Dedifferentiated amniotic fluid mesenchymal stem cell (primary cell): Measurements from ENCODE around the gene AMELX.

ENCODE experiments used
- DNase-seq: peaks from one replicate; pipeline ENCODE4 v3.0.0-alpha.2; 2016; ENCODE audit errors: extremely low spot score

Gene AMELX

GRCh38 chrX:11293113-11293512 is at the start of gene AMELX:
Gene AMELX, plus strand, starts transcription at chrX:11293413. Its CDS starts 1,376 bp downstream, at chrX:11294789.
- no peak for DNase-seq

GRCh38 chrX:11244636-11245035 is 48.6 kb upstream of the AMELX start:
- no peak for DNase-seq

GRCh38 chrX:11254417-11255109 is 38.6 kb upstream of the AMELX start:
- no peak for DNase-seq

GRCh38 chrX:11257290-11257689 is 35.9 kb upstream of the AMELX start:
- DNase-seq = no peak

- no peak for DNase-seq
Measured at GRCh38 chrX:11257711-11258110, 35.5 kb upstream of the AMELX start.

GRCh38 chrX:11259437-11259836 is 33.8 kb upstream of the AMELX start:
- DNase-seq = no peak

- peak; percentile 49 for DNase-seq
Measured at GRCh38 chrX:11261260-11261659, 32.0 kb upstream of the AMELX start.

GRCh38 chrX:11264925-11265324 is 28.3 kb upstream of the AMELX start:
- no peak for DNase-seq

GRCh38 chrX:11265352-11265751 is 27.9 kb upstream of the AMELX start:
- DNase-seq = no peak

- DNase-seq = no peak
Measured at GRCh38 chrX:11266573-11267003, 26.6 kb upstream of the AMELX start.

GRCh38 chrX:11267425-11267824 is 25.8 kb upstream of the AMELX start:
- DNase-seq = no peak

- no peak for DNase-seq
Measured at GRCh38 chrX:11269006-11269405, 24.2 kb upstream of the AMELX start.

GRCh38 chrX:11269996-11270395 is 23.2 kb upstream of the AMELX start:
- DNase-seq = no peak

GRCh38 chrX:11272290-11272689 is 20.9 kb upstream of the AMELX start:
- DNase-seq = no peak

GRCh38 chrX:11272863-11273262 is 20.4 kb upstream of the AMELX start:
- DNase-seq = no peak

- DNase-seq = no peak
Measured at GRCh38 chrX:11273544-11273943, 19.7 kb upstream of the AMELX start.

- no peak for DNase-seq
Measured at GRCh38 chrX:11282043-11282442, 11.2 kb upstream of the AMELX start.

GRCh38 chrX:11285651-11286050 is 7.6 kb upstream of the AMELX start:
- no peak for DNase-seq

GRCh38 chrX:11287505-11287904 is 5.7 kb upstream of the AMELX start:
- no peak for DNase-seq

- DNase-seq = no peak
Measured at GRCh38 chrX:11290416-11291102, 2.7 kb upstream of the AMELX start.

- DNase-seq = no peak
Measured at GRCh38 chrX:11296051-11296450, 2.8 kb downstream of the AMELX start.

- DNase-seq = no peak
Measured at GRCh38 chrX:11298600-11298999, 5.4 kb downstream of the AMELX start.

GRCh38 chrX:11304829-11305228 is 11.6 kb downstream of the AMELX start:
- DNase-seq = no peak

GRCh38 chrX:11305641-11306040 is 12.4 kb downstream of the AMELX start:
- DNase-seq = no peak
